Activated naive CD4-positive, alpha-beta T cell treated with anti-CD3 and anti-CD28 coated beads for 36 hours (primary cell): ENCODE measurements around the gene MTHFD2. TPM values are rescaled to one million over a fixed set of nuclear protein-coding genes. Genes with fewer than 3 reads are reported as not detected.

ENCODE experiments used
- CTCF ChIA-PET: fragments of 350-600 bp; sonication (Branson Sonifier 250); formaldehyde crosslinking; loops from one replicate; lab custom pipeline; 2021; ENCODE audit warnings: antibody characterized with exemption; lab: Charles Lee
- DNase-seq: peaks from one replicate; pipeline ENCODE4 v3.0.0-alpha.2; 2020
- H3K27ac Mint-ChIP-seq: one replicate; pipeline ENCODE4 v1.8.0; 2021; ENCODE audit warnings: mild to moderate bottlenecking, mixed read lengths
- H3K27me3 Mint-ChIP-seq: one replicate; pipeline ENCODE4 v1.8.0; 2021; ENCODE audit warnings: low read depth, mixed read lengths
- H3K36me3 Mint-ChIP-seq: one replicate; pipeline ENCODE4 v1.8.0; 2021; ENCODE audit warnings: low read depth, mixed read lengths
- H3K4me1 Mint-ChIP-seq: one replicate; pipeline ENCODE4 v1.8.0; 2021; ENCODE audit warnings: low read depth, mixed read lengths
- H3K4me3 Mint-ChIP-seq: one replicate; pipeline ENCODE4 v1.8.0; 2021; ENCODE audit warnings: mild to moderate bottlenecking, moderate library complexity, mixed read lengths
- H3K9me3 Mint-ChIP-seq: one replicate; pipeline ENCODE4 v1.8.0; 2021; ENCODE audit warnings: mixed read lengths
- intact Hi-C: fragments of 100-400 bp; cut with micrococcal nuclease; formaldehyde crosslinking; loops from one replicate; pipeline ENCODE4 v1.15.1; 2023
- total RNA-seq, 2 experiments: library from RNA; stranded (reverse); gene quantifications; one replicate each; pipeline ENCODE4 v1.2.3, GENCODE V29; 2021

The MTHFD2 gene
- total RNA-seq, 2 experiments from 2014 or later, result 683 to 692 TPM

DNA sequence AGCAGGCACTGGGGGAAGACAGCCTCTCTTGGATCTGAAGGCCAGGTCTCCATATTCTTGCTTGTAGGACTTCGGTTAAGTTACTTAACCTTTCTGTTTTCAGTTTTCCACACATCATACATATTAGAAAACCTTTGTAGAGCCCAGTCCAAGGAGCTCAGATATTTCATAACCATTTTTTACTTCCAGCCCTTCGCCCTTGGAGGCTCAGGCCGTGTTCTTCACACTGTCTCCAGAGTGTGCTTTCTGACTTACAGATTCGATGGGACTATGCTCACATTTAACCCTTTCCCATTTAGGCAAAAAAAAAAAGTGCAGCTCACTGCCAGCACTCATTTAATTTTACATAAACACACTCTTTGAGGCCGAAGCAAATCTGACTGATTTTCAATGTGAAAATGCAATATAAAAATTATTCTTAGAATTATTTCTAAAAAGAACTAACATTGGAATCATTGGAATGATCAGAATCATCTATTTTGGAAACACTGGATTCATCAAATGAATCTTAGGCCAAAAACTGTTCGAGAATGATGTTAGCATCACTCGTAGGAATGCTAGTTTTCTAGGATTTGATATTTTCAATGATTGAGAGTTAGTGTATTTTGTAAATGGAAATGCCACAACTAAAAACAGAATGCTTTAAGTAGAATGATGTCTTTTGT lies 55.0 kb downstream of the MTHFD2 start:
- intact Hi-C loops, result loop anchor here (5.0 to 10.0 kb wide), 2 partner anchors 204 to 429 kb away; partner anchors contain the start of genes INO80B, STAMBP and WBP1
- H3K4me1 Mint-ChIP-seq, result peaks cover 2% of the 10 kb centered on the region
- H3K36me3 Mint-ChIP-seq, result no peaks in the 10 kb centered on the region

DNA sequence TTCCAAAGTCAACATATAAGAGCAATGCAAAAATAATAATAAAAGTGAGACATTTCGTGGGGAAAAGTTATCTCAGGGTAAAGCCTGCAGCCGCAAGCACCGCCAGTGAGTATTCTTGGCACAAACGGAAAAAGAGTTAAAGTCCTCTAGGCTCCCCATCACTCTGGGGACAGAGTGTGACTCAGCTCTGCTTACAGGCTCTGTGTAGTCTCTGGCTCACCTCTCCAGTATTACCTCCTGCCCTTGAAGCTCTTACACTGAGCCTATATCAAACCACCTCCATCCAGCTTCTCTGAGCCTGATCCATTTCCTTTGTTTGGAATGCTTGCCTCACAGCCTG lies 55.5 kb downstream of the MTHFD2 start:
- H3K4me1 Mint-ChIP-seq, result peaks cover 2% of the 10 kb centered on the region
- intact Hi-C loops, result loop anchor here (5.0 to 10.0 kb wide), 2 partner anchors 203 to 429 kb away; partner anchors contain the start of genes INO80B, STAMBP and WBP1
- CTCF ChIA-PET, result interaction anchor here (0.6 to 1.4 kb wide), 5 partner anchors 14 to 335 kb away, joined by 3 to 4 read pairs (median 4); no protein-coding TSS in a partner anchor
- no peak overlapping the region for H3K4me3 Mint-ChIP-seq
- peak overlapping the region; percentile 1 for H3K27ac Mint-ChIP-seq
- H3K27me3 Mint-ChIP-seq, result no peaks in the 10 kb centered on the region
- no peak for DNase-seq
- no peaks in the 10 kb centered on the region for H3K36me3 Mint-ChIP-seq
- no peaks in the 10 kb centered on the region for H3K9me3 Mint-ChIP-seq

More for the DNA sequence above, 55.0 kb downstream of the MTHFD2 start:
- CTCF ChIA-PET, result interaction anchor here (0.8 to 9.3 kb wide), 5 partner anchors 8 to 138 kb away, joined by 3 to 163 read pairs (median 4); no protein-coding TSS in a partner anchor
- no peaks in the 10 kb centered on the region for H3K9me3 Mint-ChIP-seq
- H3K4me3 Mint-ChIP-seq, result no peak overlapping the region
- H3K27me3 Mint-ChIP-seq, result no peaks in the 10 kb centered on the region
- H3K27ac Mint-ChIP-seq, result no peak overlapping the region
- DNase-seq, result no peak

DNA sequence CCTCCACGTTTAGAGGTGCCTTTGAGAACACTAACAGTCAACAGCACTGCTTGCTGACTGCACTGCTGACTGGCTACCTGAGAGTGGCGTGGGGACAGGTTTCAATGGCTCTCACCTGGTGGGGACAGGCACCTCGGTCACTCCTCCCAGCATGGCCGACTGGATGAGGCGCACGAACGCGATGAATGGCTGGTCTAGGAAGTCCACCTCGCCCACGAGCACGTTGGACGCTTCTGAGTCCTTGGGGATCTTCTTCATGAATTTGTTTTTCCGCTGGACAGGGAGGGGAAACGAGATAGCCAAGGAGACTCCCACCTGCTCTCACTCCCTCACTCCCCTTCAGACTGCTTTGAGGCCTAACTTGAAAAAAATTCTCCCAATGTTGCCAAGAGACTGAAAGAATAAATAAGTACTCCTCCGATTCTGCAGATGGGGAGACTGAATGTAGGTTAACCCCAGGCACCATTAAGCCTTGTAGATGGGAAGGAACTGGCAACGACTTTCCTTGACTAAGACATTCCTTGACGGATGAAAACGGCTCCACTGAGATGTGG lies 57.3 kb downstream of the MTHFD2 start:
- H3K4me1 Mint-ChIP-seq, result no peaks in the 10 kb centered on the region
- CTCF ChIA-PET, result interaction anchor here (0.6 to 1.5 kb wide), 3 partner anchors 53 to 86 kb away, joined by 4 to 5 read pairs (median 5); no protein-coding TSS in a partner anchor
- H3K27me3 Mint-ChIP-seq, result no peaks in the 10 kb centered on the region
- no peak overlapping the region for H3K27ac Mint-ChIP-seq
- H3K36me3 Mint-ChIP-seq, result no peaks in the 10 kb centered on the region
- H3K9me3 Mint-ChIP-seq, result no peaks in the 10 kb centered on the region
- DNase-seq, result no peak
- intact Hi-C loops, result loop anchor here (10.0 kb wide), 1 partner anchor 431 kb away; the partner anchor contains the start of gene STAMBP
- H3K4me3 Mint-ChIP-seq, result no peak overlapping the region

DNA sequence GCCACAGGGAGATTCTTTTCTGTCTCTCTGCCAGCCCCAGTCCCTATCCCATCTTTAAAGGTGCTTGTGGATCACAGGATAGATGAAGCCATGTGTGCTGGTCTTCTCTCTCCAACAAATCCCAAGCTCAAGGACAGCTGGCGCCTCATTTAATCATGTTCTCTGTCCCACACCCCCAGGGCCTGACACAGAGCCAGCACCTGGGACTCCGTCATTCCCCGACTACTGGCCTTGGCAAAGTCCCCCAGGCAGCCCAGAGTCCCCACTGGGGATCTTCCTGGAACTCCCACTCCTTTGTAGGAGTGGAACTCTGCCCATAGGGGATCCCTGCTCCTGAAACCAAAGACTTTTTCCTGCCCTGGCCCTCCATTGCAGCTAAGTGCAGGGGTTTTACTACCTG lies 60.8 kb downstream of the MTHFD2 start:
- H3K9me3 Mint-ChIP-seq, result no peaks in the 10 kb centered on the region
- H3K27ac Mint-ChIP-seq, result no peak overlapping the region
- CTCF ChIA-PET, result interaction anchor here (0.9 to 1.4 kb wide), 3 partner anchors 8 to 76 kb away, joined by 3 to 9 read pairs (median 3); no protein-coding TSS in a partner anchor
- H3K4me1 Mint-ChIP-seq, result no peaks in the 10 kb centered on the region
- H3K36me3 Mint-ChIP-seq, result no peaks in the 10 kb centered on the region
- H3K27me3 Mint-ChIP-seq, result no peaks in the 10 kb centered on the region
- DNase-seq, result no peak
- intact Hi-C loops, result loop anchor here (10.0 kb wide), 1 partner anchor 434 kb away; the partner anchor contains the start of gene STAMBP
- no peak overlapping the region for H3K4me3 Mint-ChIP-seq

DNA sequence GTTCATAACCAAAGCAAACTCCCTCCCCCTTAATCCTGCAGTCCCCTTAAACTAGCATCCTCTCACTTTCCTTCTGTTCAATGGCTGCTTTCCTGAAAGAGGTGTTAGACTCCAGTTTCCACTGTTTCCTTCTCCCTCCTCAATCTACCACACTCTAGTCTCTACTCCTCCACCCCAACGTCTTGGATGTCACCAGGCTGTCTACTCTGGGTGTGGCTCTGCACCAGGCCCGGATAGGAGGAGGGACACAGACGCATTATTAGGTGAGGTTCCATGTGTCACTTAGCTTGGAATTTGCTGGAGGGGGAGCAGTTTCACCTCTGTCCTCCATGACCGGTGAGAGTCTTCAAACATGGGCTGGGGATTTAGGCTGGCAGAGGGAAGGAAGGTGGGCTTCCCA lies 61.3 kb downstream of the MTHFD2 start:
- CTCF ChIA-PET, result no interaction called here
- Mint-ChIP-seq H3K4me3 (no peak overlapping the region), H3K27ac (no peak overlapping the region)

DNA sequence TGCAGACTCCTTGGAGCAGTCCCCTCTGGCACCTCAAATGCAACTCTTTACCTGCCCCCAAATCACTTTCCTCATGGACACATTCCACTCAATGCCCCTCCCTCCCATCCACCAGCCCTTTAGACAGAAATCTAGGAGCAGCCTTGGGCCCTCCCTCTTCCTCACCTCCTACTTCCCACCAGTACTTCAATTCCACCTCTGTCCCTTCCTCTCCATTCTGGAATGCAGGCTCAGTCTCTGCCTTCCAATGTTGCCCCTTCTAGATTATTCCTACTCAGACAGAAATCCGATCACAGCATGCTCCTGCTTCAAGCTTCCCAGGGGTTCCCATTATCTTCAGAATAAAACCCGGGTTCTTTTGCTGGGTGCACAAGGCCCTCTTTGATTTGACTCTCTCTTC lies 62.1 kb downstream of the MTHFD2 start:
- H3K27ac Mint-ChIP-seq, result no peak overlapping the region
- H3K9me3 Mint-ChIP-seq, result no peaks in the 10 kb centered on the region
- intact Hi-C loops, result no loop called here
- no peak for DNase-seq
- H3K4me1 Mint-ChIP-seq, result no peaks in the 10 kb centered on the region
- no peaks in the 10 kb centered on the region for H3K27me3 Mint-ChIP-seq
- no peaks in the 10 kb centered on the region for H3K36me3 Mint-ChIP-seq
- CTCF ChIA-PET, result interaction anchor here (1.2 to 1.9 kb wide), 3 partner anchors 11 to 106 kb away, joined by 3 to 13 read pairs (median 6); no protein-coding TSS in a partner anchor
- no peak overlapping the region for H3K4me3 Mint-ChIP-seq

More for the DNA sequence above, 61.3 kb downstream of the MTHFD2 start:
- Mint-ChIP-seq H3K27me3 (no peaks in the 10 kb centered on the region), H3K4me1 (no peaks in the 10 kb centered on the region), H3K36me3 (no peaks in the 10 kb centered on the region), H3K9me3 (no peaks in the 10 kb centered on the region)
- intact Hi-C loops, result loop anchor here (10.0 kb wide), 1 partner anchor 435 kb away; the partner anchor contains the start of gene STAMBP
- no peak for DNase-seq

DNA sequence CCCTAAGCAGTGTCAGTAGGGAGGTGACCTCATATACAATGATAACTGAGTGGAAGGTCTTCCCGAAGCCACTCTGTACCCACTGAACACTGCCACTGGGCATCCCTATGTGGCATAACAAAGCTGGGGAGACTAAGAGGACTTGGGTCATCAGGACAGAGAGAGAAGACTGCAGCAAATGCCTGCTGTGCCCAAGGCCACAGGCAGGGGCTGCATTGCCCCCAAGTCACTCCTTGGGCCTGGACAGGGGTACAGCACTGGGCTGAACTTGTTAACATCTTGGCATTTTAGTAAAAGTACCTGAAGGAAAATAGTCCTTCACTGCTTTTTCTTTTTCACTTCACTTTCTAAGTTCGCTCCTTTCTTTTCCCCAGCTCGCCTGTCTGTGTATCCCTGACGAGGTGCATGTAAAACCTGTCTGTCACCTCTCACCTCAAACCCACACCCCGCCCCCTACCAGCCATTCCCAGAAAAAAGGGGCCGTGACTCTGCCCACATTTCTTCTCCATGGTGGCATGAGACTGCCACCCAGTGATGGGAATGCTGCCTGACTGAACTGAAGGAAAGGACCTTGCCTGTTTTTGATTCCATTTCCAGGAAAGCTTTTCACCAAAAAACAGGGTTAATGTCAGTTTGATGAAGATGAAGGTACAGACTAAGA lies 62.9 kb downstream of the MTHFD2 start:
- DNase-seq, result peak; percentile 24
- no peak overlapping the region for H3K27ac Mint-ChIP-seq

DNA sequence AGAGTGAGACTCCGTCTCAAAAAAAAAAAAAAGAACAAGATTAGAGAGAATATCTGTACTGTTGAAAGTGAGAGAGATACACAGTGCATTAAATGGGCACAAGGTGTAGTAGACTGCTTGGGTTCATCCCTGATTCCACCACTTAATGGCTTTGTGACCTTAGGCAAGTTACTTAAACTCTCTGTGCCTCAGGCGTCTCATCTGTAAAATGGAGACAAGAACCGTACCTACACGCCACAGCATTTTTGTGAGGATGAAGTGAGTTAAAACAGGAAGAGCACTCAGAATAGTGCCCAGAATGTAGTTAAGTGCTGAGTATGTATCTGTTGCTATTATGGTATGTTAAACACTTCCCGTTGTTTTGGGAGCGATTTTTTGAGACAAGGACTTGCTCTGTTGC lies 64.3 kb downstream of the MTHFD2 start:
- H3K9me3 Mint-ChIP-seq, result no peaks in the 10 kb centered on the region
- intact Hi-C loops, result no loop called here
- H3K27ac Mint-ChIP-seq, result no peak overlapping the region
- H3K4me1 Mint-ChIP-seq, result peaks cover 9% of the 10 kb centered on the region
- no peak for DNase-seq
- CTCF ChIA-PET, result interaction anchor here (0.7 to 1.0 kb wide), 2 partner anchors 63 to 66 kb away, joined by 3 read pairs; no protein-coding TSS in a partner anchor
- H3K27me3 Mint-ChIP-seq, result no peaks in the 10 kb centered on the region
- H3K36me3 Mint-ChIP-seq, result no peaks in the 10 kb centered on the region
- H3K4me3 Mint-ChIP-seq, result no peak overlapping the region

More for the DNA sequence above, 62.9 kb downstream of the MTHFD2 start:
- peaks cover 2% of the 10 kb centered on the region for H3K4me1 Mint-ChIP-seq
- CTCF ChIA-PET, result interaction anchor here (0.6 to 1.9 kb wide), 7 partner anchors 9 to 436 kb away, joined by 3 to 13 read pairs (median 3); no protein-coding TSS in a partner anchor
- intact Hi-C loops, result no loop called here
- no peaks in the 10 kb centered on the region for H3K9me3 Mint-ChIP-seq
- H3K27me3 Mint-ChIP-seq, result no peaks in the 10 kb centered on the region
- H3K36me3 Mint-ChIP-seq, result no peaks in the 10 kb centered on the region
- H3K4me3 Mint-ChIP-seq, result no peak overlapping the region

DNA sequence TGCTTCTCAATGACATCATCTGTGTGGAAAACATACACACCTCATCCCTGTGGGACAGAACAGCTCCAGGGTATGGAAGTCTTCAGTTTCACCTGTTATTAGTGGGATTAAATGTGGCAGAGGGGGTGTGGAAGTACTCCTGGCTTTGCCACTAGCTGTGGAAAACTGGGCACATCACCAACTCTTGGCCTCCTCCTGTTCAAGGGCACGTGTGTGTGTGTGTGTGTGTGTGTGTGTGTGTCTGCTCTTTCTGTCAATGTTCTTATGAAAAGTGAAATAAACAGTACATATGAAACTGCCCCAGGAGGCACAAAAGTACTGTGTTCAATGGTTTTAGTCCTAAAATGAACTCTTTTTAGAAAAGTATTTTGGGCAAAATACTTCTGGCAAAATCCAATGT lies 65.9 kb downstream of the MTHFD2 start:
- CTCF ChIA-PET, result interaction anchor here (0.8 kb wide), 1 partner anchor 71 kb away, joined by 4 read pairs; no protein-coding TSS in a partner anchor
- H3K27ac Mint-ChIP-seq, result no peak overlapping the region

DNA sequence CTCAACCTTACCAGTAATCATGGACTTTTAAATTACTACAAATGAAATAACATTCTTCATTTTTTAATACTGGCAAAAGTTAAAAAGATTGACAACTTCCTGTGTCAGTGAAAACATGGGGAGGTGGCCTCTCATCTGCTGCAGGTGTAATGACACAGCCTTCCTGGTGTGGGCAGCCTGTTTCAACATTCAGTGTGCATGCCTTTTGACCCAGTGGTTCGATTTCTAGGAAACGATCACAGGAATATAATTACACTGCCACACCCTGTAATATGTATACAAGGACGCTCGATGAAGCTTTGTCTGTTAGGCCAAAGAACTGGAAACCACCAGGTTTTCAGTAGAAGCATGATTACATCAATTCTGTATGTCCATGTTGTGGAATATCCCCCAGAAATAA lies 68.7 kb downstream of the MTHFD2 start:
- no peaks in the 10 kb centered on the region for H3K27me3 Mint-ChIP-seq
- intact Hi-C loops, result loop anchor here (1.0 to 5.0 kb wide), 3 partner anchors 67 to 265 kb away; no protein-coding TSS in a partner anchor
- CTCF ChIA-PET, result interaction anchor here (0.7 to 6.9 kb wide), 7 partner anchors 9 to 187 kb away, joined by 3 to 58 read pairs (median 4); partner anchors contain the start of gene INO80B
- no peak overlapping the region for H3K4me3 Mint-ChIP-seq
- DNase-seq, result peak; percentile 82
- H3K9me3 Mint-ChIP-seq, result no peaks in the 10 kb centered on the region
- H3K4me1 Mint-ChIP-seq, result peaks cover 12% of the 10 kb centered on the region
- peak overlapping the region; percentile 53 for H3K27ac Mint-ChIP-seq
- no peaks in the 10 kb centered on the region for H3K36me3 Mint-ChIP-seq

More for the DNA sequence above, 65.9 kb downstream of the MTHFD2 start:
- Mint-ChIP-seq H3K4me3 (no peak overlapping the region), H3K4me1 (peaks cover 12% of the 10 kb centered on the region), H3K27me3 (no peaks in the 10 kb centered on the region), H3K36me3 (no peaks in the 10 kb centered on the region), H3K9me3 (no peaks in the 10 kb centered on the region)
- DNase-seq, result no peak
- intact Hi-C loops, result no loop called here
